ENCODE data around the gene A1CF.

The A1CF gene

DNA sequence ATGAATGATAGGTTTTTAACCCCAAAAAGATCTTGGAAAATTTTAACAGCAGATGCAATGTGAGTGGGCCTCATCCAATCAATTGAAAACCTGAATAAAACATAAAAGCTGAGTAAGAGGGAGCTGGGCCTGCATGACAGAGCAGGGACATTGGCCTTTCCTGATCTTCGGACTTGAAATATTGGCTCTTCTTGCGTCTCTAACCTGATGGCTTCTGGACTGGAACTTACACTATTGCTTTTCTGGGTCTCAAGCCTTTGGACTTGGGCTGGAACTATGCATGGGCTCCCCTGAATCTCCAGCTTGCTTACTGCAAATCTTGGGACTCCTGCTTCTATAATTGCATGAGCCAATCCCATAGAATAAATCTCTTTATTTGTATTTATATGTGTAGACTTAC is 9.0 kb downstream of the A1CF start:
- DNase-seq: no peak
- Histone ChIP-seq H3K36me3 (ENCODE audit: insufficient read depth, low read length) (no peaks in the 10 kb centered on the region), H3K4me1 (ENCODE audit: insufficient read depth, low read length) (no peaks in the 10 kb centered on the region), H3K27ac (ENCODE audit: low read length) (no peak overlapping the region), H4K20me1 (ENCODE audit: insufficient read depth, low read length) (no peaks in the 10 kb centered on the region), H3K4me2 (ENCODE audit: insufficient read depth, low read length) (no peak overlapping the region), H3K27me3 (ENCODE audit: insufficient read depth, low read length, poor library complexity) (no peaks in the 10 kb centered on the region), H3K79me2 (ENCODE audit: insufficient read depth, low read length) (no peaks in the 10 kb centered on the region), H3K4me3 (ENCODE audit: low read depth in 1 of 2, low read length in 2 of 2) (no peak overlapping the region), H3K9me3 (ENCODE audit: insufficient read depth, low read length, severe bottlenecking) (no peaks in the 10 kb centered on the region), H3K9ac (ENCODE audit: low read depth, low read length) (no peak overlapping the region), H2AFZ (ENCODE audit: low read depth, low read length) (no peak overlapping the region)
- no peak for ATAC-seq (ENCODE audit: insufficient read depth, low read depth)
- TF ChIP-seq, protein P1, sequence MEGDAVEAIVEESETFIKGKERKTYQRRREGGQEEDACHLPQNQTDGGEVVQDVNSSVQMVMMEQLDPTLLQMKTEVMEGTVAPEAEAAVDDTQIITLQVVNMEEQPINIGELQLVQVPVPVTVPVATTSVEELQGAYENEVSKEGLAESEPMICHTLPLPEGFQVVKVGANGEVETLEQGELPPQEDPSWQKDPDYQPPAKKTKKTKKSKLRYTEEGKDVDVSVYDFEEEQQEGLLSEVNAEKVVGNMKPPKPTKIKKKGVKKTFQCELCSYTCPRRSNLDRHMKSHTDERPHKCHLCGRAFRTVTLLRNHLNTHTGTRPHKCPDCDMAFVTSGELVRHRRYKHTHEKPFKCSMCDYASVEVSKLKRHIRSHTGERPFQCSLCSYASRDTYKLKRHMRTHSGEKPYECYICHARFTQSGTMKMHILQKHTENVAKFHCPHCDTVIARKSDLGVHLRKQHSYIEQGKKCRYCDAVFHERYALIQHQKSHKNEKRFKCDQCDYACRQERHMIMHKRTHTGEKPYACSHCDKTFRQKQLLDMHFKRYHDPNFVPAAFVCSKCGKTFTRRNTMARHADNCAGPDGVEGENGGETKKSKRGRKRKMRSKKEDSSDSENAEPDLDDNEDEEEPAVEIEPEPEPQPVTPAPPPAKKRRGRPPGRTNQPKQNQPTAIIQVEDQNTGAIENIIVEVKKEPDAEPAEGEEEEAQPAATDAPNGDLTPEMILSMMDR (IDR thresholded peaks at IDR 0.05; ENCODE audit: borderline replicate concordance, extremely low read depth, low read length, poor library complexity, severe bottlenecking): no peak
- TF ChIP-seq EZH2 (IDR thresholded peaks at IDR 0.05; ENCODE audit: borderline replicate concordance, low read depth, low read length, severe bottlenecking): no peak

DNA sequence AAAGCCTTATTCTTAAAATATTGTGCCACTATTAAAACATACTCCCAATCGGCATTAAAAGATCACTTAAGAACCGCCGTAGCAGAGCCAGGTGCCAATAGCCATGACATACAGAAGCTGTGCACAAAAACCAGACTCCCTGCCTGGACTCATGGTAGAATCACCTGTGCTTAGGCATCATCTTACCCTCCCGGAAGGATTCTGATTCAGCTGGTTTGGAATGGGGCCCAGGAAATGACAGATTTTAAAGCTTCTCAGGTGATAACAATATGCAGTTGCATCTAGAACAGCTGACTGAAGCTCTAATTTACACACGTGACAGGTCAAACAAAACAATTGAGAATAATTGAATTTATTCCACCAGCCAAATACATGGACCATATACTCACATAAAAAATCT is 10.7 kb downstream of the A1CF start:
- no peaks in the 10 kb centered on the region for H3K27me3 ChIP-seq (ENCODE audit: insufficient read depth, low read length, poor library complexity)
- H3K9me3 ChIP-seq (ENCODE audit: insufficient read depth, low read length, severe bottlenecking): no peaks in the 10 kb centered on the region
- H3K9ac ChIP-seq (ENCODE audit: low read depth, low read length): no peak overlapping the region
- no peak overlapping the region for H3K4me2 ChIP-seq (ENCODE audit: insufficient read depth, low read length)
- H2AFZ ChIP-seq (ENCODE audit: low read depth, low read length): no peak overlapping the region
- no peak for DNase-seq
- H3K4me3 ChIP-seq (ENCODE audit: low read depth in 1 of 2, low read length in 2 of 2): no peak overlapping the region
- no peaks in the 10 kb centered on the region for H3K79me2 ChIP-seq (ENCODE audit: insufficient read depth, low read length)
- H3K36me3 ChIP-seq (ENCODE audit: insufficient read depth, low read length): no peaks in the 10 kb centered on the region
- ATAC-seq (ENCODE audit: insufficient read depth, low read depth): no peak
- no peak overlapping the region for H3K27ac ChIP-seq (ENCODE audit: low read length)
- TF ChIP-seq EZH2 (IDR thresholded peaks at IDR 0.05; ENCODE audit: borderline replicate concordance, low read depth, low read length, severe bottlenecking): no peak
- TF ChIP-seq, protein P1 (IDR thresholded peaks at IDR 0.05; ENCODE audit: borderline replicate concordance, extremely low read depth, low read length, poor library complexity, severe bottlenecking): no peak
- no peaks in the 10 kb centered on the region for H4K20me1 ChIP-seq (ENCODE audit: insufficient read depth, low read length)
- H3K4me1 ChIP-seq (ENCODE audit: insufficient read depth, low read length): no peaks in the 10 kb centered on the region

DNA sequence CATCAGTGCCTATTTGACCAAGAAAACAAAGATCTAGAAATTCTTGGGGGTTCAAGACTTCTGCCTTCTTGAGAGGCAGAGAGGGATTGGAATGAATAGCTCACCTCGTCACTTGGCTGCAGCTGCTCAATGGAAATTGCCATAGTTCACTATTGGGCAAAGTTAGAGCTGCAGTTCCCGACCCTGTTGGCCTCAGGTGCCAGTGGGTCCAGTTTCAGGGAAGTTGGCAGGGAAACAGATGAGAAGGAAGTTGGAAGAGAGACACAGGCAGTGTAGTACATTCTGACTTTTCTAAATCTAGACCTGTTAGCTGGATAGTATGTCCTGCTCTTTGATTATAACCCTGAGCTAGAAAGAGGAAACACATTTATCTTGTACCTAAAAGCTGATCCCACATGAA is 19.1 kb downstream of the A1CF start:
- H3K4me2 ChIP-seq (ENCODE audit: insufficient read depth, low read length): no peak overlapping the region
- no peaks in the 10 kb centered on the region for H3K79me2 ChIP-seq (ENCODE audit: insufficient read depth, low read length)
- no peak overlapping the region for H3K27ac ChIP-seq (ENCODE audit: low read length)
- H3K9ac ChIP-seq (ENCODE audit: low read depth, low read length): no peak overlapping the region
- no peaks in the 10 kb centered on the region for H4K20me1 ChIP-seq (ENCODE audit: insufficient read depth, low read length)
- H3K36me3 ChIP-seq (ENCODE audit: insufficient read depth, low read length): no peaks in the 10 kb centered on the region
- no peaks in the 10 kb centered on the region for H3K27me3 ChIP-seq (ENCODE audit: insufficient read depth, low read length, poor library complexity)
- H2AFZ ChIP-seq (ENCODE audit: low read depth, low read length): no peak overlapping the region
- H3K9me3 ChIP-seq (ENCODE audit: insufficient read depth, low read length, severe bottlenecking): no peaks in the 10 kb centered on the region
- TF ChIP-seq EZH2 (IDR thresholded peaks at IDR 0.05; ENCODE audit: borderline replicate concordance, low read depth, low read length, severe bottlenecking): no peak
- TF ChIP-seq, protein P1 (IDR thresholded peaks at IDR 0.05; ENCODE audit: borderline replicate concordance, extremely low read depth, low read length, poor library complexity, severe bottlenecking): no peak
- DNase-seq: no peak
- H3K4me3 ChIP-seq (ENCODE audit: low read depth in 1 of 2, low read length in 2 of 2): no peak overlapping the region
- H3K4me1 ChIP-seq (ENCODE audit: insufficient read depth, low read length): no peaks in the 10 kb centered on the region
- no peak for ATAC-seq (ENCODE audit: insufficient read depth, low read depth)

DNA sequence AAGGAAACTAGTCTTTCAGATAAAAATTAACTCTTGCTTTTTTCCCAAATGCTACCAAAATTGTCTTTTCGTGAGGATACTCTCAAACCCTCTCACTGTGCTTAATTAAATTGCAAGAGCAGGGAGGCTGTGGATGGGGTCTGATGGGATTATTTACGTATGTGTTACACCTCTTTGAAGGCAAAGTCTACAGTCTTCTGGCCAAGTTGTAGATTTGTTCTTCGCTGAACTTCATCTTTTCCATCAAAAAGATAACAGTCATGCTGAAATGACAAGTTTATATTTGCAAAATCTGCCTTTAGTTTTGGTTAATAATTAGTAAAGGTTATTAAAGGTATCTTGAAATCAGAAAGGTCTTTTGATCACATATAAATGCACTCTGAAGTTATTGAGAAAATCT is 22.7 kb downstream of the A1CF start:
- Histone ChIP-seq H4K20me1 (ENCODE audit: insufficient read depth, low read length) (no peaks in the 10 kb centered on the region), H3K9me3 (ENCODE audit: insufficient read depth, low read length, severe bottlenecking) (no peaks in the 10 kb centered on the region), H3K4me1 (ENCODE audit: insufficient read depth, low read length) (no peaks in the 10 kb centered on the region), H2AFZ (ENCODE audit: low read depth, low read length) (no peak overlapping the region), H3K9ac (ENCODE audit: low read depth, low read length) (no peak overlapping the region), H3K4me2 (ENCODE audit: insufficient read depth, low read length) (no peak overlapping the region), H3K27ac (ENCODE audit: low read length) (no peak overlapping the region), H3K36me3 (ENCODE audit: insufficient read depth, low read length) (no peaks in the 10 kb centered on the region), H3K4me3 (ENCODE audit: low read depth in 1 of 2, low read length in 2 of 2) (no peak overlapping the region), H3K79me2 (ENCODE audit: insufficient read depth, low read length) (no peaks in the 10 kb centered on the region), H3K27me3 (ENCODE audit: insufficient read depth, low read length, poor library complexity) (no peaks in the 10 kb centered on the region)
- DNase-seq: no peak
- TF ChIP-seq, protein P1 (IDR thresholded peaks at IDR 0.05; ENCODE audit: borderline replicate concordance, extremely low read depth, low read length, poor library complexity, severe bottlenecking): no peak
- TF ChIP-seq EZH2 (IDR thresholded peaks at IDR 0.05; ENCODE audit: borderline replicate concordance, low read depth, low read length, severe bottlenecking): no peak
- ATAC-seq (ENCODE audit: insufficient read depth, low read depth): no peak

Data from DND-41 (cell line).